SKM-1 (cell line): ENCODE results near the gene SPAG6.
"Not testable (repeated sequence)": the region's sequence is repeated elsewhere in the genome, so short reads cannot be mapped to it uniquely, and the experiment has no call there.

Source experiments
- DNase-seq: peaks from one replicate; lab custom pipeline; 2025; ENCODE audit not compliant: unreplicated experiment; lab: John Stamatoyannopoulos, UW

SPAG6 gene

DNA sequence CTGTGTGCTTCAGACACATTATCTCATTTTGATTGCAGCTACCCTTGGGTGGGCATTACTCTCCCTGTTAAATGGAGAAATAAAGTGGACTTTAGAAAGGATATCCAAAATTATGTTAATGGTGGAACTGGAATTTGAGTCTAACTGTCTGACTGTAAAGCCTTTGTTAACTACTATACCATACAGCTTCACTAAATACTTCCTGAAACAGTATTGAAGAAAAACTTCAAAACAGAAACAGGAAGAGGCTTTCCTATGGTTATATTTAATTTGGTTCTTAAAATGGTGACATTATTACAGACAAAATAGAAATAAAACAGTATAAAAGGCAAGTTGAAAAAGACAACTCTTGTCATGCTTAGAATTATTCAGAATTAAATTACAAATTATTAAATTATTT lies 25.0 kb downstream of the SPAG6 start:
- DNase-seq, result no peak

DNA sequence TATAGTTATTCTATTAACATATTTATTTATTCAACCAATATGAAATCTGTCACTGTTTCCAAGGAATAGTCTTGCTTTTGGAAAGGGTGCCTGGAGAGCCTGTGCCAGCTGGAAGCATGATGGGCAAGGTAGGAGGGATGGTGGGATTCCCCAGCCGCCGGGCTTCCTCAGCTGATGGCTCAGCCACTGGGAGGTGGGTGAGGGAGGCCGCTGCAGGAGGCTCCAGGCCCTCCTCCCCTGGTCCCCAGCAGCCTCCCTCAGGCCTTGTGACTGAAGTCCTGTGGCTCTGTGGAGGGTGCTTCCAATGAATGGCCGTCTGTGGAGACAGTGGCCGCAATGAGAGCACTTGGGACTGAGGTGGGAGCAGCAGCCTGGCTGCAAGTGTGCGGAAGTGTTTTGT lies 27.0 kb downstream of the SPAG6 start:
- DNase-seq, result no peak

GRCh38 chr10:22372917-22373316 lies 27.6 kb downstream of the SPAG6 start:
- DNase-seq, result no peak

GRCh38 chr10:22374489-22375126 lies 29.3 kb downstream of the SPAG6 start:
- DNase-seq, result no peak

- DNase-seq, result no peak
Observed at GRCh38 chr10:22379059-22379458, 33.8 kb downstream of the SPAG6 start.

- no peak for DNase-seq
Observed at GRCh38 chr10:22381262-22381661, 36.0 kb downstream of the SPAG6 start.

DNA sequence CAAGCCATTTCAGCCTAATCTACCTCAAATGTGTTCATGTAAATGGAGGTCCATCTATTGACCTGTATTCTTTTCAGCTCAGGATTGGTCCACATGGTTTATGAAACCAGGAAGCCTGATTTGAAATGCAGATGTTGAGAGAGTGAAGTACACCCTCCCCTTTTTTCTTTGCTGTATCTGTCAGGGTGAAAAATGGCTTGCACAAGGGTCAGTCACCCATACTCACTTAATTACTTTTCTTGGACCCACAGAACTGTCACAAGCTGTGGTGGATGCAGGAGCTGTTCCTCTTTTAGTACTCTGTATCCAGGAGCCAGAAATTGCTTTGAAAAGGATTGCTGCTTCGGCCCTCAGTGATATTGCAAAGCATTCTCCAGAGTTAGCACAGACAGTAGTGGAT lies 41.2 kb downstream of the SPAG6 start:
- DNase-seq, result no peak

DNA sequence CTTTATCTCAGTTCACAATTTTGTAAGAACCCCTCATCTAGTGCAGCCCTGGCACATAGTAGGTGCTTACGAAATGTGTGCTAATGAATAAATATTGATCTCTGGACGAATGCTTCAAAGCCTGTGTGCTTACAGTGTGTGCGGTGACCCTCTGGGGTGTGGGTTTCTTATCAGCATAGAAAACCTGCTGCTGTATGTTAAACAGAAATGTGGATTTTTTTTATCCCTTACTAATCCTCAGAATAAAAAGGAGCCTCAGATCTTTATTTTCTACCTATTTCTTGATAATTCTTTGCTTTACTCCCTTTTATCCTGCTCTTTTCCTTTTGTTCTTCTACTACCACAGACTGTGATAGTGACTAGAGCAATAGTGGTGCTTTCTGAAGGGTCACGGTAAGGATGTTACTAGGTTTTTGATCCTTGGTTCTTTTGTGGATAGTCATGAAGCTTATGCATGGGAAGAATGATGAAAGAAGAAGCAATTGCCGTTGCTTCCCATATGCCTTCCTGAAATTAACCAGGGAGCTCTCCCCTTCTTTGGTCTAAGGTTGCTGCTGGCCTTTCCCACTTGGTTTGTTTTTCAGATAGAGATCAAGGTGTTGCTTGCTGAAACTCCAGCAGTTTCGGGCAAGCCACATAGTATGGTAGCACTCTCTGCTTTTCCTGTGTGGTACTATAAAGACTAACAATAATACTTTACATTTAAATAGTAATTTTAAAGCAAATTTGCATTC lies 44.7 kb downstream of the SPAG6 start:
- no peak for DNase-seq

DNA sequence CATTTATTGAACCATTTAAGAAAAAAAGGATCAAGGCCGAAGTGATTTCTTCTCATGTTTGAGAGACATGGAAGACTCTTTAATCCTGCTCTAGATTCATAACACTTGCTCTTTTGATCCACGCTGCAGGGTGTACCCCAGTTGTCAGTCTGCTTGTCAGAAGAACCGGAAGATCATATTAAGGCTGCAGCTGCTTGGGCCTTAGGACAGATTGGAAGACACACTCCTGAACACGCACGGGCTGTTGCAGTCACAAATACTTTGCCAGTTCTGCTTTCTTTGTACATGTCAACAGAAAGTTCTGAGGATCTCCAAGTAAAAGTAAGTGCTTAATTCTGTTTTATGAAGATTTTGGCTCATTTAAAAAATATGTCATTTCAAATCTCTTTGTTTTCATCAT lies 46.3 kb downstream of the SPAG6 start:
- no peak for DNase-seq

DNA sequence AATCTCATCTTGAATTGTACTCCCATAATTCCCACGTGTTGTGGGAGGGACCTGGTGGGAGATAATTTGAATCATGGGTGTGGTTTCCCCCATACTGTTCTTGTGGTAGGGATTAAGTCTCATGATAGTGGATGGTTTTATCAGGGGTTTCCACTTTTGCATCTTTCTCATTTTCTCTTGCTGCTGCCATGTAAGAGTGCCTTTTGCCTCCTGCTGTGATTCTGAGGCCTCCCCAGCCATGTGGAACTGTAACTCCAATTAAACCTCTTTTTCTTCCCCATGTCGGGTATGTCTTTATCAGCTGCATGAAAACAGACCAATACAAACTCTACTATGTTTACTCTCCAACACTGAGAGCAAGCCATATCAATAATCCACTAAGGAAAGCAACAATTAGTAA lies 50.9 kb downstream of the SPAG6 start:
- DNase-seq, result not testable (repeated sequence)

- not testable (repeated sequence) for DNase-seq
Observed at GRCh38 chr10:22406916-22407315, 61.6 kb downstream of the SPAG6 start.

GRCh38 chr10:22410394-22410793 lies 65.1 kb downstream of the SPAG6 start:
- no peak for DNase-seq

- no peak for DNase-seq
Observed at GRCh38 chr10:22410846-22411245, 65.5 kb downstream of the SPAG6 start.

GRCh38 chr10:22414146-22414545 lies 68.8 kb downstream of the SPAG6 start:
- DNase-seq, result no peak

DNA sequence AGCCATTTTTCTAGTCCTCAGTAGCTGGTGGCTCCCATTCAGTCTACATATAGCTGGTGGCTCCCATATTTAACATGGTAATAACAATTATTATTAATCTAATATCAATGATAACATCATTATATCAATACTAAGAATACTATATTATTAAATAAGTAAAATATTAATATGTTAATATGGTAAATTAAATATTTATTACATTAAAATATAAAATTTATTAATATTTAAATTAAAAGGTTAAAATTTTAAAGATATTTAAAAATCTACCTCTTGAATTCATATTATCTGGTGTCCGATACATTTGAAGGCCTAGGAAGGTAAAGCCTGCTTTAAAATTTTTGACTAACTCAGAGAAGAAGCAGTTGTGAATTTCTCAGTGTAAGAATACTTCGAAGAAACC lies 69.8 kb downstream of the SPAG6 start:
- DNase-seq, result no peak

DNA sequence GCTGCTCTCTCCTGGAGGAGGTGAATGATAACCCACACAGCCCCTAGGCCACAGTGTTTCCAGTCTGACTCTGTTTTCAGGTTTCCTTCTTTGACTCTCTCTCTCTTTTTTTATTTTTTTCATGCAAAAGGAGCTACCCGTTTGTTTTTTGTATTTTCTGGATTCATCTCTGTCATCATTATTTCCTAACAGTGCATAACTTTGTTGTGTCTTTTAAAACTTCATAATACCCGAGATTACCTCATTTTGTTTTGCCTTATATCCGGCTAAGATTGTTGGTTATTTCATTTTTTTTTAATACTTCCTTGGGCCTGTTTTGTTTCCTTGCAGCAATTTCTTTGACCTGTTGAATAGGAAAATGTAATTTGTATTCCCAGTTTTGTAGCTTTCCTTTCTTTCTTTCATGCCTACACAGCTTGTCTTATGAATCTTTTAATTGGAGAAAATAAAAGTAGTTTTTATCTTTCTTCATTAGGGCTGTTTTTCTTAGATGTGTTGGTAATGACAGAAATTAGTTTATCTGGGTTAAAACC lies 72.5 kb downstream of the SPAG6 start:
- DNase-seq, result no peak

DNA sequence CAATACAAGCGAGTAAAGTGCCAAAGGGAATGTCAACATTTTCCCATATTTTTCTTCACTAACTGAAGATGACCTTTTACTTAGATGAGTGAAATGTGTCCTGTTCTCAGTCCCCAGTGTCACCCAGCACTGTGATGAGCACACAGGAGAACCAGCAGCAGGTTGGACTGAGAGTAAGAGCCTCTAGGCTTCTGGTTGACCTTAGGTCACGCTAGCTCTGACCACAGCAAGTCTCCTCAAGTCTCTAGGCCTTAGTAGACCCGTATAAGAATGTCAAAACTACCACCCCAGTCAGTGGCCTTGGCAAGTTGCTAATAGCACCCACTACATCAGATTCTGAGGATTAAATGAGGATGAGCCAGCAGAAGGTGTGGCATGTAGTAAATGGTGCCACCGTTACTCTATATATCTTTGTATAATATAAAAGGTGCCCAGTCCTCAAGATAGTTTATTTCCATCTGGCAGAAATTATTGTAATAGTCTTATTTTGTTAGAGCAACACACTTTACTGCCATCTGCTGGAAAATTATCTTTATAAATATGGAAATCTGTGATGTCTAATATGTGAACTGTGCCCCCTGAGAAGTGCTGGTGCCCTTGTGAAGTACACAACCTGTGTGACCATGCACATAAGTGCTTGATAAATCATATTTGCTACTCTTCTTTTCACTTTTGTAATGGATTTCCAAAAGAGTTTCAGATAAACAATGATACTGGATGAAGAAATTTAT lies 75.7 kb downstream of the SPAG6 start:
- DNase-seq, result no peak

- DNase-seq, result no peak
Observed at GRCh38 chr10:22426653-22427052, 81.4 kb downstream of the SPAG6 start.

DNA sequence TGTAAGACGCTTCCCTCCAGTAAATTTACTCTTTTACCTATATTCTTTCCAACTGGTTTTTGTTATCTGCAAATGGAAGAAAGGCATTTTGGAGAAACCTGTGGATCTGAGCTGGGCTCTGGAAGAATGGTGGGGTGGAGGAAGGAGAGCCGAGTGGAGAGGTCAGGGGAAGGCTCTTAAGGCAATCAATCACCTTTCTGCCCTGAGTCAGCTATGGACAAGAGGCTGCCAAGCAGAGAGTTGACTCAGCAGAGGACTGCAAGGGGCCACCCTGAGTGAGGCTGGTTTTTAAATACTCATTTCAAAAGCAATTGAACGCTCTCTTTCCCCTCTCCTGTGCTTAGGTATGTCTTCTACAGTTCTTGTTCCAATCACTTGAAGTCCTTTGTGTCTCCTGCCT lies 81.8 kb downstream of the SPAG6 start:
- DNase-seq, result no peak

- DNase-seq, result no peak
Observed at GRCh38 chr10:22427890-22428571, 82.7 kb downstream of the SPAG6 start.

- no peak for DNase-seq
Observed at GRCh38 chr10:22429146-22429545, 83.8 kb downstream of the SPAG6 start.
